HUES48 (cell line): ENCODE measurements around the gene USP31.

Experiments
- H3K27ac ChIP-seq: one replicate; pipeline ENCODE4 v1.7.0; 2013; ENCODE audit warnings: low read depth, low read length, inconsistent platforms
- H3K27me3 ChIP-seq: 2 replicates; pipeline ENCODE4 v1.6.1; 2013; ENCODE audit warnings: mild to moderate bottlenecking, low read length; ENCODE audit not compliant: control insufficient read depth, insufficient read depth
- H3K36me3 ChIP-seq: 2 replicates; pipeline ENCODE4 v1.6.1; 2013; ENCODE audit warnings: low read length; ENCODE audit not compliant: control insufficient read depth, insufficient read depth
- H3K4me1 ChIP-seq: 2 replicates; pipeline ENCODE4 v1.6.1; 2013; ENCODE audit warnings: mild to moderate bottlenecking, low read length; ENCODE audit not compliant: control insufficient read depth, insufficient read depth
- H3K4me3 ChIP-seq: 2 replicates; pipeline ENCODE4 v1.5.1; 2013; ENCODE audit warnings: mild to moderate bottlenecking, low read depth, low read length
- H3K9ac ChIP-seq: 2 replicates; pipeline ENCODE4 v1.6.1; 2013; ENCODE audit warnings: mild to moderate bottlenecking, low read depth, low read length, moderate library complexity
- H3K9me3 ChIP-seq: 2 replicates; pipeline ENCODE4 v1.6.1; 2013; ENCODE audit warnings: low read length; ENCODE audit not compliant: control insufficient read depth, insufficient read depth

The USP31 gene

GRCh38 chr16:23074423-23074822 is 74.8 kb downstream of the USP31 start:
- no peaks in the 10 kb centered on the region for H3K27me3 ChIP-seq

GRCh38 chr16:23072769-23073549 is 76.3 kb downstream of the USP31 start:
- no peaks in the 10 kb centered on the region for H3K9me3 ChIP-seq
- no peaks in the 10 kb centered on the region for H3K4me1 ChIP-seq
- no peak overlapping the region for H3K27ac ChIP-seq
- no peaks in the 10 kb centered on the region for H3K27me3 ChIP-seq
- H3K36me3 ChIP-seq, result peaks cover 66% of the 10 kb centered on the region
- H3K4me3 ChIP-seq, result no peak overlapping the region
- H3K9ac ChIP-seq, result no peak overlapping the region

More at GRCh38 chr16:23074423-23074822, 74.8 kb downstream of the USP31 start:
- Histone ChIP-seq H3K36me3 (peaks cover 64% of the 10 kb centered on the region), H3K27ac (no peak overlapping the region), H3K4me3 (no peak overlapping the region), H3K4me1 (no peaks in the 10 kb centered on the region), H3K9me3 (no peaks in the 10 kb centered on the region), H3K9ac (no peak overlapping the region)

- H3K9ac ChIP-seq, result no peak overlapping the region
- no peaks in the 10 kb centered on the region for H3K27me3 ChIP-seq
- no peaks in the 10 kb centered on the region for H3K4me1 ChIP-seq
- no peak overlapping the region for H3K4me3 ChIP-seq
- H3K36me3 ChIP-seq, result peaks cover 75% of the 10 kb centered on the region
- H3K9me3 ChIP-seq, result no peaks in the 10 kb centered on the region
- no peak overlapping the region for H3K27ac ChIP-seq
These were observed 77.1 kb downstream of the USP31 start for GRCh38 chr16:23072084-23072599.

GRCh38 chr16:23071196-23072083 is 77.8 kb downstream of the USP31 start:
- Histone ChIP-seq H3K4me1 (no peaks in the 10 kb centered on the region), H3K27me3 (no peaks in the 10 kb centered on the region), H3K9ac (no peak overlapping the region), H3K36me3 (peaks cover 82% of the 10 kb centered on the region), H3K27ac (no peak overlapping the region), H3K4me3 (no peak overlapping the region), H3K9me3 (no peaks in the 10 kb centered on the region)

GRCh38 chr16:23069844-23070243 is 79.4 kb downstream of the USP31 start:
- no peak overlapping the region for H3K9ac ChIP-seq
- no peaks in the 10 kb centered on the region for H3K4me1 ChIP-seq
- H3K9me3 ChIP-seq, result no peaks in the 10 kb centered on the region
- H3K27ac ChIP-seq, result no peak overlapping the region
- H3K27me3 ChIP-seq, result no peaks in the 10 kb centered on the region
- no peak overlapping the region for H3K4me3 ChIP-seq
- peaks cover 80% of the 10 kb centered on the region for H3K36me3 ChIP-seq

- no peaks in the 10 kb centered on the region for H3K4me1 ChIP-seq
- H3K9ac ChIP-seq, result no peak overlapping the region
- H3K4me3 ChIP-seq, result no peak overlapping the region
- peaks cover 65% of the 10 kb centered on the region for H3K36me3 ChIP-seq
- no peaks in the 10 kb centered on the region for H3K9me3 ChIP-seq
- H3K27me3 ChIP-seq, result no peaks in the 10 kb centered on the region
- no peak overlapping the region for H3K27ac ChIP-seq
These were observed 81.0 kb downstream of the USP31 start for GRCh38 chr16:23068079-23068736.

- Histone ChIP-seq H3K27ac (no peak overlapping the region), H3K36me3 (peaks cover 49% of the 10 kb centered on the region), H3K9ac (no peak overlapping the region), H3K9me3 (no peaks in the 10 kb centered on the region), H3K27me3 (no peaks in the 10 kb centered on the region), H3K4me3 (no peak overlapping the region), H3K4me1 (0 out of 2 replicates have a peak, but pooled peaks cover 4% of the 10 kb centered on the region)
These were observed 82.6 kb downstream of the USP31 start for GRCh38 chr16:23066676-23067075.

- Histone ChIP-seq H3K27me3 (no peaks in the 10 kb centered on the region), H3K9me3 (no peaks in the 10 kb centered on the region)
These were observed 84.6 kb downstream of the USP31 start for GRCh38 chr16:23064639-23065038.

GRCh38 chr16:23062524-23062923 is 86.7 kb downstream of the USP31 start:
- no peaks in the 10 kb centered on the region for H3K27me3 ChIP-seq
- H3K9ac ChIP-seq, result no peak overlapping the region
- H3K27ac ChIP-seq, result no peak overlapping the region
- H3K9me3 ChIP-seq, result no peaks in the 10 kb centered on the region
- peaks cover 10% of the 10 kb centered on the region; the same call in 1 of the 2 replicates for H3K4me1 ChIP-seq
- H3K4me3 ChIP-seq, result no peak overlapping the region
- peaks cover 12% of the 10 kb centered on the region for H3K36me3 ChIP-seq

More at GRCh38 chr16:23064639-23065038, 84.6 kb downstream of the USP31 start:
- H3K27ac ChIP-seq, result no peak overlapping the region
- H3K36me3 ChIP-seq, result peaks cover 33% of the 10 kb centered on the region
- peaks cover 10% of the 10 kb centered on the region; the same call in 1 of the 2 replicates for H3K4me1 ChIP-seq
- H3K4me3 ChIP-seq, result no peak overlapping the region
- H3K9ac ChIP-seq, result no peak overlapping the region

- no peaks in the 10 kb centered on the region for H3K9me3 ChIP-seq
- no peak overlapping the region for H3K4me3 ChIP-seq
- H3K27me3 ChIP-seq, result no peaks in the 10 kb centered on the region
- no peak overlapping the region for H3K9ac ChIP-seq
- H3K4me1 ChIP-seq, result peaks cover 10% of the 10 kb centered on the region; the same call in 1 of the 2 replicates
- H3K27ac ChIP-seq, result no peak overlapping the region
- H3K36me3 ChIP-seq, result peaks cover 3% of the 10 kb centered on the region; the same call in 1 of the 2 replicates
These were observed 87.6 kb downstream of the USP31 start for GRCh38 chr16:23061669-23062068.
